ENCODE measurements around the gene IL2RA.

IL2RA gene

GRCh38 chr10:6038071-6038631 is 24.0 kb downstream of the IL2RA start:
- DNase-seq (ENCODE audit: low read depth), result no peak

GRCh38 chr10:6037422-6037821 is 24.7 kb downstream of the IL2RA start:
- no peak for DNase-seq (ENCODE audit: low read depth)

GRCh38 chr10:6036861-6037321 is 25.3 kb downstream of the IL2RA start:
- no peak for DNase-seq (ENCODE audit: low read depth)

GRCh38 chr10:6035931-6036575 is 26.1 kb downstream of the IL2RA start:
- no peak for DNase-seq (ENCODE audit: low read depth)

GRCh38 chr10:6035101-6035834 is 26.9 kb downstream of the IL2RA start:
- no peak for DNase-seq (ENCODE audit: low read depth)

- DNase-seq (ENCODE audit: low read depth), result no peak
These were observed 27.8 kb downstream of the IL2RA start for GRCh38 chr10:6034371-6034770.

- peak; percentile 10 for DNase-seq (ENCODE audit: low read depth)
These were observed 28.2 kb downstream of the IL2RA start for GRCh38 chr10:6033954-6034353.

GRCh38 chr10:6030940-6031339 is 31.2 kb downstream of the IL2RA start:
- no peak for DNase-seq (ENCODE audit: low read depth)

- DNase-seq (ENCODE audit: low read depth), result no peak
These were observed 31.9 kb downstream of the IL2RA start for GRCh38 chr10:6030217-6030616.

GRCh38 chr10:6027929-6028328 is 34.2 kb downstream of the IL2RA start:
- DNase-seq (ENCODE audit: low read depth), result no peak

- no peak for DNase-seq (ENCODE audit: low read depth)
These were observed 36.4 kb downstream of the IL2RA start for GRCh38 chr10:6025683-6026255.

GRCh38 chr10:6024334-6024682 is 37.9 kb downstream of the IL2RA start:
- DNase-seq (ENCODE audit: low read depth), result no peak

- peak; percentile 45 for DNase-seq (ENCODE audit: low read depth)
These were observed 38.4 kb downstream of the IL2RA start for GRCh38 chr10:6023661-6024333.

GRCh38 chr10:6022660-6023059 is 39.5 kb downstream of the IL2RA start:
- DNase-seq (ENCODE audit: low read depth), result no peak

GRCh38 chr10:6020826-6021225 is 41.3 kb downstream of the IL2RA start:
- no peak for DNase-seq (ENCODE audit: low read depth)

- DNase-seq (ENCODE audit: low read depth), result no peak
These were observed 42.4 kb downstream of the IL2RA start for GRCh38 chr10:6019796-6020195.

- no peak for DNase-seq (ENCODE audit: low read depth)
These were observed 43.0 kb downstream of the IL2RA start for GRCh38 chr10:6019010-6019782.

- DNase-seq (ENCODE audit: low read depth), result no peak
These were observed 43.7 kb downstream of the IL2RA start for GRCh38 chr10:6018422-6018821.

- no peak for DNase-seq (ENCODE audit: low read depth)
These were observed 44.3 kb downstream of the IL2RA start for GRCh38 chr10:6017781-6018354.

- peak; percentile 62 for DNase-seq (ENCODE audit: low read depth)
These were observed 47.9 kb downstream of the IL2RA start for GRCh38 chr10:6014241-6014761.

Measured in ELR (cell line).